Stimulated activated naive B cell treated with anti-CD40 and anti-IgM and Interleukin-4, amounts not matched to agents 10 μg/mL and 1 μg/mL and 100 μg/mL, for 72 hours (primary cell): Measurements from ENCODE around the gene PCDHGA1.
"Not testable (repeated sequence)": the region's sequence is repeated elsewhere in the genome, so short reads cannot be mapped to it uniquely, and the experiment has no call there.

ENCODE experiments used
- ATAC-seq, 2 donors: fragments of 150-1000 bp; cut with Tn5 transposase; replicated peaks; 2 replicates each; pipeline ENCODE4 v1.10.0; 2021; ENCODE audit warnings: moderate library complexity in 1 of 2
- DNase-seq: peaks from one replicate; pipeline ENCODE4 v3.0.0; 2021
- H3K27ac Mint-ChIP-seq: one replicate; pipeline ENCODE4 v1.8.0; 2022; ENCODE audit warnings: mild to moderate bottlenecking, mixed read lengths
- H3K27me3 Mint-ChIP-seq, 2 donors: one replicate each; pipeline ENCODE4 v1.8.0; 2022; ENCODE audit warnings: mixed read lengths in 2 of 2
- H3K36me3 Mint-ChIP-seq, 2 donors: one replicate each; pipeline ENCODE4 v1.8.0; 2022; ENCODE audit warnings: mixed read lengths in 2 of 2, mild to moderate bottlenecking in 1 of 2
- H3K4me1 Mint-ChIP-seq, 2 donors: one replicate each; pipeline ENCODE4 v1.8.0; 2022; ENCODE audit warnings: mixed read lengths in 2 of 2, mild to moderate bottlenecking in 1 of 2
- H3K4me3 Mint-ChIP-seq, 2 donors: one replicate each; pipeline ENCODE4 v1.8.0; 2022; ENCODE audit warnings: mild to moderate bottlenecking in 2 of 2, mixed read lengths in 2 of 2, moderate library complexity in 1 of 2
- H3K9me3 Mint-ChIP-seq, 2 donors: one replicate each; pipeline ENCODE4 v1.8.0; 2022; ENCODE audit warnings: mixed read lengths in 2 of 2, mild to moderate bottlenecking in 1 of 2

Gene PCDHGA1

GRCh38 chr5:141359790-141360426, 29.6 kb downstream of the PCDHGA1 start, which contains the start of gene PCDHGB2:
TSS of gene PCDHGB2 (plus strand) at chr5:141359994. CDS start at chr5:141360136, 142 bp downstream.
- ATAC-seq (peak; percentile 29 to 36), DNase-seq (no peak)
- peaks cover 17 to 32% of the 10 kb centered on the region in 2 donors for H3K36me3 Mint-ChIP-seq
- peak within 1 kb of the TSS; percentile 75 to 80 for H3K4me3 Mint-ChIP-seq
- peak within 1 kb of the TSS; percentile 67 for H3K27ac Mint-ChIP-seq
- no peaks in the 10 kb centered on the region for H3K4me1 Mint-ChIP-seq
- peaks cover 15 to 26% of the 10 kb centered on the region in 2 donors for H3K9me3 Mint-ChIP-seq
- H3K27me3 Mint-ChIP-seq = peaks cover 72 to 86% of the 10 kb centered on the region in 2 donors

GRCh38 chr5:141360685-141361084, 30.4 kb downstream of the PCDHGA1 start:
- Mint-ChIP-seq H3K27ac (peak overlapping the region; percentile 67), H3K4me1 (no peaks in the 10 kb centered on the region), H3K9me3 (peaks cover 17 to 29% of the 10 kb centered on the region in 2 donors), H3K4me3 (no peak overlapping the region), H3K27me3 (peaks cover 73 to 87% of the 10 kb centered on the region in 2 donors), H3K36me3 (peaks cover 21 to 39% of the 10 kb centered on the region in 2 donors)
- DNase-seq (no peak), ATAC-seq (no peak)

GRCh38 chr5:141362719-141363118, 32.4 kb downstream of the PCDHGA1 start:
- no peaks in the 10 kb centered on the region for H3K4me1 Mint-ChIP-seq
- H3K9me3 Mint-ChIP-seq = peaks cover 20 to 28% of the 10 kb centered on the region in 2 donors
- DNase-seq = no peak
- H3K36me3 Mint-ChIP-seq = peaks cover 25 to 40% of the 10 kb centered on the region in 2 donors
- peak overlapping the region in 1 of 2 donors; percentile 17 for H3K4me3 Mint-ChIP-seq
- H3K27me3 Mint-ChIP-seq = peaks cover 64 to 76% of the 10 kb centered on the region in 2 donors
- ATAC-seq = no peak
- peak overlapping the region; percentile 44 for H3K27ac Mint-ChIP-seq

DNA sequence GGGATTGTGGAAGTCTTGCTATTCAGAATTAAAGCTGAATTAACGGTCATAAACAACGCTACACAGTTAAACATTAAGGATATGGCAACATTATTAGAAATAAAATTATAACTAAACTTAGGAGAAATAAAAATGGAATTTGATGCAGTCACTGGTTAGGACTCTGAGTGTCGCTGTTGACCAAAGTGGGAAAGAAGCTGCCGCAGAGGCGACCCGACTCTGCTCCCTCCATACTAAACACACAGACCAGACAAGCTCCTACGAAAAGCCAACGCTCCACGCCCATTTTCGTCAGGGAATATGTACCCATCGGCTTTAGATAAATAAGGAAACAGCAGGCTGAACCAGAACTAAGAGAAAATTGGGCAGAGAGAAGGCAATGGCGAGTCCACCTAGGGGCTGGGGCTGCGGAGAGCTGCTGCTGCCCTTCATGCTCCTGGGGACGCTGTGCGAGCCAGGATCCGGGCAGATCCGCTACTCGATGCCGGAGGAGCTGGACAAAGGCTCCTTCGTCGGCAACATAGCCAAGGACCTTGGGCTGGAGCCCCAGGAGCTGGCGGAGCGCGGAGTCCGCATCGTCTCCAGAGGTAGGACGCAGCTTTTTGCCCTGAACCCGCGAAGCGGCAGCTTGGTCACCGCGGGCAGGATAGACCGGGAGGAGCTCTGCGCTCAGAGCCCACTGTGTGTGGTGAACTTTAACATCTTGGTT, 33.8 kb downstream of the PCDHGA1 start, which contains the start of gene PCDHGA5:
TSS of gene PCDHGA5 (plus strand) at position 211 of the 709 bp plus-strand sequence. CDS start at position 380, 169 bp downstream.
- Mint-ChIP-seq H3K36me3 (peaks cover 25 to 40% of the 10 kb centered on the region in 2 donors), H3K9me3 (peaks cover 20 to 28% of the 10 kb centered on the region in 2 donors), H3K27me3 (peaks cover 66 to 73% of the 10 kb centered on the region in 2 donors), H3K4me1 (no peaks in the 10 kb centered on the region), H3K4me3 (peak within 1 kb of the TSS in 1 of 2 donors; percentile 32), H3K27ac (peak within 1 kb of the TSS; percentile 81)
- no peak for ATAC-seq
- no peak for DNase-seq

- Mint-ChIP-seq H3K4me3 (no peak overlapping the region), H3K36me3 (peaks cover 16 to 37% of the 10 kb centered on the region in 2 donors), H3K4me1 (peaks cover 0 to 3% of the 10 kb centered on the region in 2 donors), H3K27ac (peak overlapping the region; percentile 5), H3K9me3 (peaks cover 17 to 28% of the 10 kb centered on the region in 2 donors), H3K27me3 (peaks cover 61 to 69% of the 10 kb centered on the region in 2 donors)
- ATAC-seq (no peak), DNase-seq (no peak)
Observed at GRCh38 chr5:141366016-141366896, 35.9 kb downstream of the PCDHGA1 start.

DNA sequence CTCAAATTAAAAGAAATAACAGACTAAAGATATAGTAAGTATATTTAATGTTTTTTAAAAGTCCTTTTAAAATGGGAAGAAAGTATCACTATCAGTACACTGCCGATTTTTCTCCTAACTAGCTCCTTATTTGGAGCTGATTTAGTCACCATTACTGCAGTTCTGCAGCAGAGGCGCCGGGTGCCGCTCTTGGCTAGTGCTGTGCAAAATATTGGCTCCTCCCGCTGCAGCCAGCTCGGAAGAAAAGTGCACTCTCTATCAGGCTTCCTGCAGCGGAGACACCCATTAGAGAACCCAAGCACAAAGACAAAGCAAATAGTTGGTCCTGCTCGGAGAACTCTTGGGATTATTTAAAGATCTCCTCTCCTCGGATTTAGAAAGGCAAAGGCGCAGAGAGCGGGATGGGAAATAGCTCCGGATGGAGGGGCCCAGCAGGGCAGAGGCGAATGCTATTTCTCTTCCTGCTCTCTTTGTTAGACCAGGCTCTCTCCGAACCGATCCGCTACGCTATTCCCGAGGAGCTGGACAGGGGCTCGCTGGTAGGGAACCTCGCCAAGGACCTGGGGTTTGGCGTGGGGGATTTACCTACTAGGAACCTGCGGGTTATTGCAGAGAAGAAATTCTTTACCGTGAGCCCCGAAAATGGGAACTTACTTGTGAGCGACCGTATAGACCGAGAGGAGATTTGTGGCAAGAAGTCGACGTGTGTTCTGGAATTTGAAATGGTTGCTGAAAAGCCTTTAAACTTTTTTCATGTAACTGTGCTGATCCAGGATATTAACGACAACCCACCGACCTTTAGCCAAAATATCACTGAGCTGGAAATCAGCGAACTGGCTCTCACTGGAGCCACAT, 39.9 kb downstream of the PCDHGA1 start, which contains the start of gene PCDHGB3:
TSS of gene PCDHGB3 (plus strand) at position 249 of the 855 bp plus-strand sequence. CDS start at position 402, 153 bp downstream.
- peaks cover 54 to 73% of the 10 kb centered on the region in 2 donors for H3K27me3 Mint-ChIP-seq
- H3K4me1 Mint-ChIP-seq = peaks cover 0 to 4% of the 10 kb centered on the region in 2 donors
- H3K36me3 Mint-ChIP-seq = peaks cover 13 to 17% of the 10 kb centered on the region in 2 donors
- H3K4me3 Mint-ChIP-seq = peak within 1 kb of the TSS; percentile 83 to 91
- DNase-seq (no peak), ATAC-seq (peak; percentile 57 to 73)
- peak within 1 kb of the TSS; percentile 94 for H3K27ac Mint-ChIP-seq
- H3K9me3 Mint-ChIP-seq = peaks cover 23 to 25% of the 10 kb centered on the region in 2 donors

GRCh38 chr5:141371572-141372475, 41.5 kb downstream of the PCDHGA1 start:
- no peak for ATAC-seq
- H3K27me3 Mint-ChIP-seq = peaks cover 47 to 71% of the 10 kb centered on the region in 2 donors
- peaks cover 0 to 6% of the 10 kb centered on the region in 2 donors for H3K4me1 Mint-ChIP-seq
- H3K4me3 Mint-ChIP-seq = no peak overlapping the region
- H3K36me3 Mint-ChIP-seq = peaks cover 11 to 17% of the 10 kb centered on the region in 2 donors
- H3K27ac Mint-ChIP-seq = peak overlapping the region; percentile 81
- peaks cover 22 to 24% of the 10 kb centered on the region in 2 donors for H3K9me3 Mint-ChIP-seq
- no peak for DNase-seq

DNA sequence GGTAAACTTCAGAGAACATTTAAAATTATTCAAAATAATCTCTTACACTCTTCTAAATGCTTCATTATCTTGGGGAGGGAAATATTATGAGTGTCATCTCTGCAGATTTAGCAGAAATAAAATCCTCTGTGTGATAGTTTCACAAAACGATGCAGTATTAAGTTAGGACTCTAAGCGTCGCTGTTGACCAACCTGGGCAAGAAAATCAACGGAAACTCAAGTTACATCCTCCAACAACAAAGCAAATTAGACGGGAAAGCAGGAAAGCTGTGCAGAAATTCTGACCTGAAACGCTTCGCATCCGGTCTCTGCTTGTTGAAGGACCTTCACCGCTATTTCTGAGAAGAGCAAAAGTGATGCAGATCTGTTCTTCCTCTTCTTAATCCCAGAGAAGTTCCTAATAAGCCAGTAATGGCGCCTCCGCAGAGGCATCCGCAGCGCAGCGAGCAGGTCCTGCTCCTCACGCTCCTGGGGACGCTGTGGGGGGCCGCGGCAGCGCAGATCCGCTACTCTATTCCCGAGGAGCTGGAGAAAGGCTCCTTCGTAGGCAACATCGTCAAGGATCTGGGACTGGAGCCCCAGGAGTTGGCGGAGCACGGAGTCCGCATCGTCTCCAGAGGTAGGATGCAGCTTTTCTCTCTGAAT, 43.5 kb downstream of the PCDHGA1 start, which contains the start of gene PCDHGA6:
TSS of gene PCDHGA6 (plus strand) at position 219 of the 645 bp plus-strand sequence. CDS start at position 412, 193 bp downstream.
- H3K36me3 Mint-ChIP-seq = peaks cover 11 to 17% of the 10 kb centered on the region in 2 donors
- DNase-seq (no peak), ATAC-seq (no peak)
- no peak within 1 kb of the TSS for H3K27ac Mint-ChIP-seq
- peaks cover 40 to 70% of the 10 kb centered on the region in 2 donors for H3K27me3 Mint-ChIP-seq
- H3K4me1 Mint-ChIP-seq = peaks cover 0 to 6% of the 10 kb centered on the region in 2 donors
- H3K4me3 Mint-ChIP-seq = peak within 1 kb of the TSS in 1 of 2 donors; percentile 30
- peaks cover 24% of the 10 kb centered on the region in 2 donors for H3K9me3 Mint-ChIP-seq

GRCh38 chr5:141374627-141375026, 44.3 kb downstream of the PCDHGA1 start:
- H3K4me3 Mint-ChIP-seq = no peak overlapping the region

DNA sequence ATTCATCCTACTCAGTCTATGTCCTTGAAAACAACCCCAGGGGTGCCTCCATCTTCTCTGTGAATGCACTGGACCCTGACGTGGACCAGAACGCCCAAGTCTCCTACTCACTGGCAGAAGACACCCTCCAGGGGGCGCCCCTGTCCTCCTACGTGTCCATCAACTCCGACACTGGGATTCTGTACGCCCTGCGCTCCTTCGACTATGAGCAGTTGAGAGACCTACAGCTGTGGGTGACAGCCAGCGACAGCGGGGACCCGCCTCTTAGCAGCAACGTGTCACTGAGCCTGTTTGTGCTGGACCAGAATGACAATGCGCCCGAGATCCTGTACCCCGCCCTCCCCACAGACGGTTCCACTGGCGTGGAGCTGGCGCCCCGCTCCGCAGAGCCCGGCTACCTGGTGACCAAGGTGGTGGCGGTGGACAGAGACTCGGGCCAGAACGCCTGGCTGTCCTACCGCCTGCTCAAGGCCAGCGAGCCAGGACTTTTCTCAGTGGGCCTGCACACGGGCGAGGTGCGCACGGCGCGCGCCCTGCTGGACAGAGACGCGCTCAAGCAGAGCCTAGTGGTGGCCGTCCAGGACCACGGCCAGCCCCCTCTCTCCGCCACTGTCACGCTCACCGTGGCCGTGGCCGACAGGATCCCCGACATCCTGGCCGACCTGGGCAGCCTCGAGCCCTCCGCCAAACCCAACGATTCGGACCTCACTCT, 45.3 kb downstream of the PCDHGA1 start:
- Mint-ChIP-seq H3K27me3 (peaks cover 37 to 66% of the 10 kb centered on the region in 2 donors), H3K9me3 (peaks cover 21 to 26% of the 10 kb centered on the region in 2 donors), H3K36me3 (peaks cover 11 to 13% of the 10 kb centered on the region in 2 donors)
- ATAC-seq, H3K4me1 Mint-ChIP-seq, H3K27ac Mint-ChIP-seq, DNase-seq, H3K4me3 Mint-ChIP-seq: not testable (repeated sequence)

More at GRCh38 chr5:141374627-141375026, 44.3 kb downstream of the PCDHGA1 start:
- no peak for DNase-seq
- Mint-ChIP-seq H3K36me3 (peaks cover 11 to 17% of the 10 kb centered on the region in 2 donors), H3K4me1 (peaks cover 0 to 6% of the 10 kb centered on the region in 2 donors), H3K27me3 (peaks cover 38 to 67% of the 10 kb centered on the region in 2 donors), H3K9me3 (peaks cover 24 to 26% of the 10 kb centered on the region in 2 donors), H3K27ac (no peak overlapping the region)
- ATAC-seq = no peak
